IPS-11a (cell line): Measurements from ENCODE around the gene SSBP3.

ENCODE experiments used
- H3K4me3 ChIP-seq: one replicate; pipeline ENCODE4 v1.5.1; 2013; ENCODE audit warnings: low read depth, low read length, control low read depth

SSBP3 gene

DNA sequence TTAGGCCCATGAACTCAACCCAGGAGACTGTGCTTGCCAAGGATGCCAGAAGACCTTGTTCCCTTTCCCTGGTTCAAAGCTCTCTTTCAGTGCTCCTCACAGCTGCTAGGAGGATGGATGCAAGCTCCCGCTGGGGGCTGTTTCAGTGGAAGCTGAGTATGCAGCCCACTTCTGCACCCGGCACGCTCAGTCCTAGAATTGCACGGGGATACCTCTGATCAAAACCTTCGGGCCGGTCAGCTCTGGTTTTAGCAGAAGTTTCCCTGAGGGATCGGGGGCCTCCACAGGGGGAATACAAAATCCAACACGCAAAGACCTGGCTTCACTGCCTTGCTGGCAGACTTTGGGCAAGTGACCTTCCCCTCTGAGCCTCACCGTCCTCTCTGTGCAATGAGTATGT, 4.2 kb upstream of the SSBP3 start:
- no peak overlapping the region for H3K4me3 ChIP-seq

DNA sequence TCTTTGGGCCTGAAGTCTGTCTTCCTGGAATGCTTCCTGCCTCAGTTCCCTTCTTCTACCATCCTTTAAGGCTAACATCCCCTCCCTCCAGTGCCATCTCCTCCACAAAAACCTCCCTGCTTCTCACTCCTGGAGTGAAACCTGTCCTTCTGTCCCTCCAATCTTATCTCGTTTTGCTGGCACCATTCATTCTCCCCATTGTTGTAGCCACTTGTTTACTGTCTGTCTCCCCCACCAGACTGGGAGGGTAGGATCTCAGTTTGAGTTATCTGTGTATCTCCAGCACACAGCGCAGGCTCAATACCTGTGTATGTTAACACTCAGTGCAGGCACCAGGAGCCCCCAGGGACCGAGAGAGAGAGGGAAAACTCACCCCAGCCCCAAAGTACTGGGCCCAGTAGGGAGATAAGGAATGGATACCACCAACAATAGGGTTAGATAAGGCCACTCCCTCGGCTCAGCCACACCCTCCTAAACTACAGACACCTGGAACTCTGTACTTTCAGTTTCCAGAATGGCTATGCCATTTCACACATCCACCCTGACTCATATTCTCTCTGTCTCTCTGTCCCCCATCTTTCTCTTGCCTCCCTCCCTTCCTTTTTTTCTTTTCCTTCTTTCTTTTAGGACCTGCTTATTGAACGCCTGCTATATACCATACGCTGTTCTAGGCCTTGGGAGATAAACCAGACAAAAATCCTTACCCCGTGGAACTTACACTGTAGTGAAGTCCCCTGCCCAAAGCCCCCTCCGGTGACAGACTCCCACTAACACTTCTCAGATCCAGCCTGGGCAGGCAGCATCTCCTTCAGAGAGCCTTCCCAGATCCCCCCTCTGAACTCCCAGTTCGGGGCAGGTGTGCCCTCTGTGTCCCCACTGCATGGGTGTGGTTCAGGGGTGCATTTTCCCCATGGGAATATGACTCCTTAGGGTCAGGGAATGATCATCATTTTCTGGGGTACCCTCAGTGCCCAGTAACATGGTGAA, 3.3 kb upstream of the SSBP3 start:
- no peak overlapping the region for H3K4me3 ChIP-seq

DNA sequence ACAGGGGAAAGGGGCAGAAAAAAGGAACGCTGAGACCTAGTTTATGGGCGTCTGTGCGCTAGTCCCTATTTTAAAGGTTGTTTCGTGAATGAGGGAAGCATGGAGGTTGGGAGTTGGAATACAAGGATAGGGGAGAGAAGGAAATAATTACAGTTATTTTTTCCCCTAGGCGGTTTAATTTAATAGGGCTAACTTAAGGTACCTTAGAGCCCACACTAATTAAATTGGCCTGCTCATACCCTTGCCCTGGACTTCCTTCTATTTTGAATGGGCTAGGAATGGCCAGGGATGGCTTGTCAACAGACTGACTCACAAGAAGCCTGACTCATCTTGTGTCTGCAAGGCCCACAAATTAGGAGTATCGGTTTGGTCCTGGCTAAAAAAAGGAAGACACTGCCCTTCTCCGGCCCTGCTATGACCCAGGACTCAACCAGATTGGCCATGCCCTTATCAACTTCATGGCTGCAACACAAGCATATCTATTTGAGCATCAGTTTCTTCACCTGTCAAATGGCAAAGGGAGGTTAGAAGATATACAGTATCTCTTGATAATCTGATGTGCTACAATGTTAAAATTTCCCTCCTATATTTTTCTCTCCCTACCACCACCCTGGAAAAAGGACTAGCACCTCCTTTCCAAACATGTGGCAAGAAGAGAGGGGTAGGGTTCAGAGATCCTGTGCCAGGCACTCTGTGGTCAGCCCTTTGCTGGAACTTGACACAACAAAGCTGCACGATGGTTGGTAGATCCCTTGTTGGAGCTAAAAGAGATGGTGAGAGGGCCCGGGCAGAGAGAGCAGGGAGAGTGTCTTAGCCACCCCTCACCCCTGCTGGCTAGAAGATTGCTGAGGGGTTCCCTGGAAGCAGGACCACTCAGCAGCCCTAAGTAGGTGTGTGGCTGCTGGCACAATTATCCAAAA, 2.2 kb upstream of the SSBP3 start:
- no peak overlapping the region for H3K4me3 ChIP-seq

DNA sequence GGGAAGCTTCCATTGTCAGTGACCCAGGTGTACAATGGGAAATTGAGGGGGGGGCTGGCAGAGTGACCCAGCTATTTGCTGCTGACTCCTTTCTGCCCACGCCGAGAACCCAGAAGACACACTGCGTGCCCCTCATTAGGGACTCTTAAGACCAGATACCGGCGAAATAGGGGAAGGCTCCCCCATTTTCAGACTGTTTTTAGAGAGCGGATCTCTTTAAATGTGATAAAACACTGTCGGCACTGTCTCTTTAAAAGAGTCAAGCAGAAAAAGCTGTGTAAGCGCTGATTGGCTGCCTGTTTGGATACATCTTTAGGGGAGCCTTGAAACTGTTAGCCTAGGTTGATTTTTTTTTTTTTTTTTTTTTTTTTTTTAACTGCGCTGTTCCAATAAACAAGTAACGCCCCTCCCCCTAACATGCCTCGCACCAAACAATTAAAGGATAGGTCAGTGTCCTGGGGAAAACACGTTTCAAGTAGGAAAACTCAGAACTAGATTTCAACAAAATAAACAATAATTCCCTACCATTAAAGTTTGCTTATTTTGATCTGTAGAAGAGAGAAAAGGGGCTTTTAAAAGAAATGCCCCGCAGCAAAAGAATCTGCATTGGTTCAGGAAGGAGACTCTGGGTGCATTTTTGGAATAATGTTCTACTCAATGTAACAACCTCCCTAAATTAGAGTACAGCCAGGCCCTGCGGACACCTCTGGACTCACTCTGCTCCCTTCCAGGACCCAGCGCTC, 1.4 kb upstream of the SSBP3 start:
- peak overlapping the region; percentile 41 for H3K4me3 ChIP-seq

DNA sequence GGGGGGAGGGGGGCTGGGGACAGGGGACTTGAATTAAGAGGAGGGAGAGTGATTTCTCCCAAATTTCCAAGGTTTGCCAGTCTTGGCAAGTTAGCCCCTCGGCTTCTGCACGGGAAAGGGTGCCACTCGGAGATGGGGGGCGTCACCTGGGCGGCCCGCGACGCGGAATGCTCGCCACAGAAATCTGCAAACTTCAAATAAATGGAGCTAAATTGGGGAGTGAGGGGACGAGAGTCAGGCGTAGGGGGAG, 885 bp upstream of the SSBP3 start:
- H3K4me3 ChIP-seq: peak overlapping the region; percentile 41

DNA sequence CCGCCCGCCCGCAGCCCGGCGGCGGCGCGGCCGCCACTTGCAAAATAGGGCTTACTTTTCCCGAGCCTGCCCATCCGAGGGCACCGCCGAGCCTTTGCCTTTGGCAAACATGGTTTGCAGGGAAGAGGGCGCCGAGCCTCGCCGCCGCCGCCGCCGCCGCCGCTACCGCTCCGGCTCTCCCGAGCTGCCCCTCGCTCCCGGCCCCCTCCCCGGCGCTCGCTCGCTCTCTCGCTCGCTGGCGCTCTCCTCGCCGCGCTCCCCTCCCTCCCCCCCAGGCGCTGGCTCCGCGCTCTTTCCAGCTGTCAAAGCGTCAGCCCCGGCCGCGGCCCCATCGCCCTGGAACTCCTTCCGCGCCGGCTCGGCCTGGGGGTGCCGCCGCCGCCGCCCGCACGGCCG, 298 bp downstream of the SSBP3 start:
- no peak overlapping the region for H3K4me3 ChIP-seq

DNA sequence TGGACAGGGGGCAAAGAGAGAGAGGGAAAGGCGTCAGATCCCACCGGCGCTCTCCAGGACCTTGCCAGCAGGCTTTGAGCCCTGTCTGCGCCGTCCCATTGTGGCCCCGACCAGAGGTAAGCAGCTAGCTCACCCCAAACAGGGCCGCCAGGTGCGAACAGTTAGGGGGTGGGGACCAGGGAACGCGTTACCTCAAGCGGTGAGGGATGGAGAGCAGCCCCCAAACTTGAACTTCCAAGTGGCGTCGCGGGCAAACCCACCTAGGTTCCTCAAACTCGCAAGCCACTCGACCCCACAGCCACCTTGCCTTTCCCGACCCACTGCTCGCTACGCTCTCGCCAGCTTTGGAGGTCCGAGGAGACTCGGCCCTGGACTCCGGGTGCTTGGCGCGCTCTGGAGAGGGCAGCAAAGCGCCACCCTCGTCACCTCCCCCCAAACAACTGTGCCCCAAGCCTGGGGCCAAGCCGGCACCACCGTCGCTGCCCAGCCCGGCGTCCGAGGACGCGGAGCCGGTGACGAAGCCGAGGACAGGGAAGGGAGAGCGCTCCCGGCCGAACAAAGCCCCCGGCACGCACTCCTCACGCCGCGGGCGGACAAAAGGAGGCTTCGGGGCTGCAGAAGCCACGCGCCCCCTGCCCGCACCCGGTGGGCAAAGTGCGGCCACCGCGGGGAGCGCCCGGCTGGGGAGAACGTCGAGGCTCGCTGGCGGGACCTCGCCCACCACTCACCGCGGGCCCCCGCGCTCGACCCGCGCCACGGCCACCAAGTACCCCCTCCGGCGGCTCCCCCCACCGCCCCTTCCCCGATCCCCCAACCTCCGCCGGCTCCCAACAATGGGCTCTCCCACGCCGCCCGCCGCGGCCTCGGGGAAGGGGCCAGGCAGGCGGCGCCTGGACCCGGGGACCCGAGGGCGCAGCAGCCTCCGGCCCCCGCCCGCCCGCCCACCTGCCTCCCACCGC, 976 bp downstream of the SSBP3 start:
- H3K4me3 ChIP-seq: peak overlapping the region; percentile 82

DNA sequence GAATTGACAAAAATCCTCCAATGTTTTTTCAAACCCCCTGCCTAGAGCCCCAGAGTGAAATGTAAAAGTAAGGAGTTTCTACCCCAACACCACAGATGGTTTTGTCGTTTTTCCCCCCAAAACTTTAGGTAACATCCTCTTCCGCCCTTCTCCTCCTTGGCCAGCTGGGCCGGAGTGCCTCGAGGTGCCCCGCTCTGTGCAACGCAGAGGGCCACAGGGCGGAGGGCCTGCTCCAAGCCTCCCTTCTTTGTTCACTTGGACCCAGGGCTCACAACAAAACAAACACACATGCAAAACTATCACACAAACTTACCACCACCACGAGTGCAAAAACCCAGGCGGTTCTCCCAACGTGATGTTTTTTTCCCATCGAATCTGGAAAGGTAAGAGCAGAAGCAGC, 1.9 kb downstream of the SSBP3 start:
- H3K4me3 ChIP-seq: no peak overlapping the region

DNA sequence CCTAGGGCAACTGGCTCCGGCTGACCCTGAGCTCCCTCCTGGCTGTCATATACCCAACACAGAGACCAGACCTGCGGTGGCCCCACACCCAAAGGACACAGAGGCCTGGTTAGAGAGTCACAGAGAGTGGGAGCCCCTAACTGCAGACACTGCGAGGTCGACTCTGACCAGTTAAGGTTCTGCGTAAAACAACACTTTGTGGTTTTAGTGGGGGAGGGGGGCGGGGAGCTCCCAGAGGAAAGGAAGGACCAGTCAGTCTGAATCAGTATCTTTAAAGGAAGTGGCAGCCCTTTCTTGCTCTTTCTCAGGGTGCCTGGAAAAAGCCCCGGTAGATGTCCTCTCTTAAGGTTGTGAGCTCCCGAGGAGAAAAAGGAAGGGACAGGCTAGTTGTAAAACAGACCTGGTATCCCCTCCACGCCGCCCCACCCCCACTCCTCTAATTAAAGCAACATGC, 2.4 kb downstream of the SSBP3 start:
- H3K4me3 ChIP-seq: no peak overlapping the region

DNA sequence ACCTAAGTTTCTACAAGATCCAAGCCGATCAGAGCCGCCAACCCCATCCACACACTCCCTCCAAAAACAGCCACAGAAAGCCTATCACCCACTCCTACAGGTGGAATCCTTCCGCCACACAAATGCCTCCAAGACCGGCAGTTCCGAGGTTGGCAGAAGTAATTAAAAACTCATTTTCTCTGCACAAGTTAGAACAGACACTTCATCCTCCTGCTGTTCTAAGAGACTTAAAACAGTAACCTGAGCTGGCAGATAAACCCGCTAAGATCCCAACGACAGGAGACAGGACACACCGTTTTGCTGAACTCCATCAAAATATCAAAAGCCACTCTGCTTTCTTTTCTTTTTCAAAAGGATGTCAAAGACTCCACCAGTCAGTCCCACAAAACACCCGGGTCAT, 2.8 kb downstream of the SSBP3 start:
- no peak overlapping the region for H3K4me3 ChIP-seq

DNA sequence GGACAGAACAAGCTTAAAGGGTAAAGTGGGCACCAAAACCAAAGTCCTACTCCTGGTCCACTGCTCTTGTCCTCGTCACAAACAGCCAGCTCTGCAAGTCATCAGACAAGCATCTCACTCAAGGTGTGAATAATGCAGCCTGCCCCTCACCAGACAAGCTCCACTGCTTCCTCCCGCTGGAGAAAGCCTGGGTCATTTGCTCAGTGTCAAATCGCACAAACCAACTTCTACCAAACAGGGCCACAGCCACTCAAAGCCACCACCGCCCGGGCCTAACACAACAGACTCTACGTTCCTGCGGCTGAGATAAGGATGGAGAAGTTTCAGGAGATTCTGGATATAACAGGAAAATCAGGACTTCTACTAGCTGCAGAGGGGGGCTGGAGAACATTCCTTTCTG, 3.3 kb downstream of the SSBP3 start:
- no peak overlapping the region for H3K4me3 ChIP-seq

DNA sequence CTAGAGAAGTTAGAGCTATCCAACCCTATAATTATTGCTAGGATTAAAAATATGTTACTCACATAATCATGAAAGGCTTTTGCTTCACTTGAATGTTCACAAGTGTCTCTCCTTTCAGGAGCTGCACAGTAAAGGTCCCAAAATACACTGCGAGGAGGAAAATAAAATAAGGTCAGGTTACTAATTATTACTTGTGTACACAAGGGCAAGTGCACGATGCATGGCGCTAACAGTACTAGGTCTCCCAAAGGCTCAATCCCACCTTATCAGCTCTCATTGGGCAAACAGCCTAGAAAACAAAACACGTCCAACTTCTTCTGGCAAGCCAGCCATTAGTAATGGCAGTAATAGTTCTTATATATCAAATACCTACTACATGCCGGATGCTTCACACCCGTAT, 4.4 kb downstream of the SSBP3 start:
- H3K4me3 ChIP-seq: no peak overlapping the region

DNA sequence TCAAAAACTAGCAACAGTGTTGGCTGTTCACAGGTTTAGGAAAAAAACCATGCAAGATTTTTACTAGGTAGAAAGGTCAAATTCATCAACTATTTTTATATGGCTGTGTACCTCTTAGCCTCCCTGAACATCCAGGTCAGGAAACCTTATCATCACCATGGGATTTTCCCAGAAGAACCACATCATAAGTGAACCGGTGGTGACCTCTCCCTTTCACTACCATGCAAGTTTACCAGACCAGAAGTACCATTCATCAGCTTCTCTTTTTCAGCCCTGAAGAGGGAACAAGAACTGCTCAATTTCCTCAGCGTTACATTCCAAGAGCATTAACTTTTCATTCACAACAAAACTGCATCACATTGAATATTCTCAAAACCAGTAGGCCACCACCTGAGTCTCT, 5.9 kb downstream of the SSBP3 start:
- no peak overlapping the region for H3K4me3 ChIP-seq

DNA sequence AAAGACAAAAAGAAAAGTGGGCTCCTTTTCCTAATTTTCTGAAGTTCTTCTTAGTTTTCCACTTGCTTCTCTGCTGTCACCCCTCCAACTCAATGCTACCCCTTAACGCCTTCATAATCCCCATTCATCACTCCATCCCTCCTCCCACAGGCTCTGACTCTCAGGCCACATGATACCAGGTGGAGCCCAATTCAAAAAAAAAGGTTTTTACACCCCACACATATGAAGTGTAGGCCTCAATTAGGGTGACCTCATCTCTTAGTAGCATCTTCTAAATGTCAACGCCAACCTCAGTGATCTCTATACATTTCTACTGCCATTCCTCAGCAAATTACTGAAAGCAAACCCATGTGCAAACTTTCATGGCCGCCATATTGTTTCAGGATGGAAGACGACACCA, 6.4 kb downstream of the SSBP3 start:
- no peak overlapping the region for H3K4me3 ChIP-seq

DNA sequence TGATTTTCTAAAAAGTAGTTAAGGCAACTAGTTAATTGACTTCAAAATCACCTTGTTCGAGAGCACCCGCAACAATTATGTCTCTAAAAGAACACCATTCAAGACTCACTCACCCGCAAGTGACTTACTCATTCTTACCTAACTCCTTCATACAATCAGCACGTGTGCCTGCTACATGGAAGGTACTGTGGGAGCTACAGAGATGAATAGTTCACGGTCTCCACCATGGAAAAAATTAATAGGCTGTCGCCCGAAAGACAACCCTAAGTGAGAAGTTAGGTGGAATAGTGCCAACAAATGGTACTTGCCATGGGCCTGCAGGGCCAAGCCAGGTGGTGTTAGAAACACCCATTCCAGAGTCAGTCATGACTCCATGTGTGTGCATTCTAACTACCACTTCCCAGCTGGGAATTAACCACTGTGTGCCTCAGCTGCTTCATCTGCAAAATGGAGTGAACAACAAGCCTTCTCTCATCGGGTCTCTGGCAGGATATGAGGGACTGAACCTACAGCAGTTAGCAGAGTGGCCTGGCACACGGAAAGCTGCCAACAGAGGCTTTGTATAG, 7.1 kb downstream of the SSBP3 start:
- H3K4me3 ChIP-seq: no peak overlapping the region

DNA sequence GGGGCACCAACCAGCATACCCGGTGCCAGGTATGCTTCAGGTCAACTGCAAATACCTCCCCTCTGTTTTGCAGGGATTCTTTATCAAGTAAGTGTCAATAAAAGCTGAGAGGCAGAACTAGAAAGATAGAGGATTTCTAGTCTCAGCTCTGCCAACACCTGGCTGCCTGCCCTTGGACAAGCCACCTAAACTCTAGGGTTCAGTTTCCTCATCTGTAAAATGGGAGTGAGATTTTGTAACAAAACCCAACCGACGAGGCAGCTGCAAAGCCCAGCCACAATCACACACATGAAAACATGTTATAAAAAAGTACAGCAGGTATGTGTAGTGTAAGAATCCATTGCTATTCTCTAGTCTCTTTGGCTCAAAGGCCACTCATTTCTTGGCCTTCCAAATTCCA, 8.2 kb downstream of the SSBP3 start:
- H3K4me3 ChIP-seq: no peak overlapping the region

DNA sequence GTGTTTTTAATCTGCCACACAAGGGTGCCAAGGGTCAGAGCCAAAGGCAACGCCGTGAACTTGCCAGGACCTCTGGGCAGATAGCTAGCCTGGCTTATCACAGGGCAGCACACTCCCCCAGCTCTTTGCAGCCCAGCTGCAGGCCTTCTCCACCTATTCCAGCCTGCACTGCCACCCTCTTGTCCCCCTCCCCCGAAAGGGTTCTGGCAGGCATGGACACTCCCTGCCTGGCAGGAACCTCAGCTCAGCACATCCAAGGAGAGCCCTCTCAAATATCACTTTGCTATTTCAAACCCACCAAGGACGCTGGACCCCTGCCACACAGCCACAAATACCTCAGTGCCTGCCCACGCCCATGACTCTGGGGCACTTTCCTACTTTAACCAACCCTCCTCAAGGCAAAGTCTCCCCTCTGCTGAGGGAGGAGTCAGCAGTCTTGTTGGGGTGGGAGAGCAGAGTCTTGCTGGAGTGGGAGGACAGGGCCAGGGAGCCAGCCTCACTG, 9.1 kb downstream of the SSBP3 start:
- H3K4me3 ChIP-seq: no peak overlapping the region

DNA sequence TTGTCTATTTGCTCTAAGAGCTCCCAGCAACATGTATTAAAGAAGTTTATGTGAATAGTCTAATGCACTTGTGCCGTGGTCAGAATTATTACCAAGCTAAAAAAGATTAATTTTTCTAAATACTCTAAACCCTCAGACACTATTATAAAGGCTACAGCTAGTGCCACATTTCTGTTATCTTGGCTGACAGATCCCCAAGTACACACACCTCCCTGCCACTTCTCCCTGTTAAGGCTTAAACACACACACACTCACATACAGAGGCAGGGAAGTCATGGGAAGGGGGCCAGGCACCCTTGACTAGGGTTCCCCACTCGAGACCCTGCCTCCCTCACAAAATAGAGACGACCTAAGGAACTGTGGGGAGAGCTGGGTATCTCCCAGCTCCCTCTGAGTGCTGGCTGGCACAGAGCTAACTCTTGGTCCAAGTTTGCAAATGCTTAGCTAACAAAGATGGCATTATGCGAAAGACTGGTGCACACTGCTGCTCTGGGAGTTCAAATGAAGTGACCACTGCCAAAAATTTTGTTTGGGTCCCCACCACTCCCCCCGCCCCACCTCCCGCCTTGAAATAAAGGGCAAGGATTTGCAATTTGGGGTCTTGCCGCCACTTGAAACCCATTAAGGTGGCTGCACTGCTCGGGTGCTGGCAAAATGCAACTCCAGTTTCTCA, 9.8 kb downstream of the SSBP3 start:
- H3K4me3 ChIP-seq: no peak overlapping the region

DNA sequence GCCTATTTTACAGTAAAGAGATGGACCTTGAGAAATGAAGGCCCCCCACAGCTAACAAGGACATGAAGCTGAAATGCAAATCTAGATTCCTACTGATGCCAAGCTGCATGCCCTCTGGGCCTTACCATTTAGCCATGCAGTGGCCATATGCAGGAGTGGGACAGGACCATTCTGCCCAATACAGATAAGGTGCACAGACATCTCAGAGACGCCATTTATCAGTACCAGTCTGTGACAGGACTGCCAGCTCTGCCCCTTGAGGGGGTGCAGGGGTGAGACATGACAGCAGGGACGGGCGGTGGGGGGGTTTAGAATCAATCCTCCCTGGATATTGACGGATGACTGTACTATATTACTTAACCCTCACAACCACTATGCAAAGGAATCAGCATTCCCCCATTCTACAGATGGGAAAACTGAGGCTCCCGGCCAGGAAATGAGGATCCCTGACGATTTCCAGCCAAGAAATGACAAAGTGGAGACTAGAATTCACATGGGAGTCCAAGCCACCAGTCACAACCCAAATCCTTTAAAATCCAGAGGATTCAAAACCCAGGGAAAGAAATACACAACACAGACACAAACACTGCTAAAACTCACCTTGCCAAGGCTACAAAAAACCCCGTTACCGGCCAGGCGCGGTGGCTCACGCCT, 10.8 kb downstream of the SSBP3 start:
- H3K4me3 ChIP-seq: no peak overlapping the region
